Panc1 (cell line): Measurements from ENCODE around the gene CLCF1. TPM values are rescaled to one million over a fixed set of nuclear protein-coding genes. Genes with fewer than 3 reads are reported as not detected.

Source experiments
- ATAC-seq: fragments of 200-7000 bp; cut with Tn5 transposase; 2 replicates; pipeline ENCODE4 v1.9.1; 2020; ENCODE audit warnings: mild to moderate bottlenecking, moderate library complexity
- BruUV-seq: library from RNA; stranded (reverse); fragments of 400-500 nt; replicated peaks from 2 replicates; lab custom pipeline; 2021; lab: Mats Ljungman, UMichigan
- CTCF ChIA-PET: fragments of 300-600 bp; sonication (Branson Sonifier 250); formaldehyde crosslinking; loops from one replicate; lab custom pipeline; 2022; ENCODE audit warnings: antibody characterized with exemption; lab: Charles Lee
- POLR2A ChIA-PET: fragments of 300-600 bp; sonication (Branson Sonifier 250); formaldehyde crosslinking; loops from one replicate; lab custom pipeline; 2022; ENCODE audit warnings: antibody characterized with exemption; lab: Charles Lee
- DNase-seq: peaks from one replicate; pipeline ENCODE4 v3.0.0-alpha.2; 2010; ENCODE audit warnings: low read depth, low spot score
- H3K27ac ChIP-seq: 2 replicates; pipeline ENCODE4 v1.5.1; 2011; ENCODE audit warnings: mild to moderate bottlenecking, low read length, inconsistent platforms
- H3K27me3 ChIP-seq: fragments of 200-500 bp; sonication (Bioruptor generic); 2 replicates; pipeline ENCODE4 v1.6.0; 2014; ENCODE audit warnings: low read length, inconsistent platforms; ENCODE audit not compliant: control insufficient read depth, insufficient read depth
- H3K36me3 ChIP-seq: fragments of 200-500 bp; sonication (Bioruptor generic); 2 replicates; pipeline ENCODE4 v1.5.1; 2014; ENCODE audit warnings: inconsistent platforms, mild to moderate bottlenecking, low read length, moderate library complexity; ENCODE audit not compliant: control insufficient read depth, insufficient read depth
- H3K4me1 ChIP-seq: 2 replicates; pipeline ENCODE4 v1.5.1; 2011; ENCODE audit warnings: inconsistent platforms, mild to moderate bottlenecking, low read length, moderate library complexity; ENCODE audit not compliant: control insufficient read depth, insufficient read depth
- H3K4me3 ChIP-seq, 2 experiments: 2 replicates each; pipeline ENCODE4 v1.5.1; 2011 to 2012; ENCODE audit warnings: low read depth in 2 of 2, low read length in 2 of 2, mild to moderate bottlenecking in 2 of 2, inconsistent platforms in 1 of 2, moderate library complexity in 1 of 2
- H3K9me3 ChIP-seq: fragments of 200-500 bp; sonication (Bioruptor generic); 2 replicates; pipeline ENCODE4 v1.5.1; 2014; ENCODE audit warnings: low read depth, mild to moderate bottlenecking, inconsistent platforms, low read length, moderate library complexity; ENCODE audit not compliant: control insufficient read depth, insufficient read depth
- POLR2AphosphoS5 ChIP-seq: IDR thresholded peaks from 2 replicates; pipeline ENCODE4 v1.6.1; 2012; ENCODE audit warnings: mild to moderate bottlenecking, low read depth, low read length, moderate library complexity
- REST ChIP-seq, 2 experiments: IDR thresholded peaks; 2 replicates each; pipeline ENCODE4 v1.6.1; 2011 to 2012; ENCODE audit warnings: low read depth in 2 of 2, control low read depth in 1 of 2, low read length in 1 of 2, mild to moderate bottlenecking in 1 of 2, moderate library complexity in 1 of 2; ENCODE audit not compliant: insufficient read depth in 1 of 2
- SIN3A ChIP-seq: IDR thresholded peaks from 2 replicates; pipeline ENCODE4 v1.6.1; 2012; ENCODE audit warnings: low read depth, mild to moderate bottlenecking, low read length, moderate library complexity, borderline replicate concordance; ENCODE audit not compliant: insufficient read depth
- TCF7L2 ChIP-seq: IDR thresholded peaks from 2 replicates; pipeline ENCODE4 v1.6.1; 2011; ENCODE audit warnings: mild to moderate bottlenecking, low read depth, low read length, inconsistent platforms
- in situ Hi-C: cut with HindIII; loops from 2 replicates; pipeline ENCODE4 v1.10.0; 2016; ENCODE audit warnings: low sequenced_read_pairs, low pct_unique_long_range_greater_than_20kb
- intact Hi-C: fragments of 100-400 bp; cut with micrococcal nuclease; formaldehyde crosslinking; loops from one replicate; pipeline ENCODE4 v1.10.0; 2022; ENCODE audit not compliant: unreplicated experiment
- total RNA-seq: library from RNA; stranded (reverse); gene quantifications from one replicate; pipeline ENCODE4 v1.2.1, GENCODE V29; 2021; ENCODE audit not compliant: unreplicated experiment
- TF ChIP-seq, protein P1 (sequence below): fragments of 450-650 bp; IDR thresholded peaks from 2 replicates; pipeline ENCODE4 v1.5.1; 2017; ENCODE audit warnings: mild to moderate bottlenecking

Gene CLCF1
- total RNA-seq, 1 experiment from 2014 or later: 9.3 TPM

GRCh38 chr11:67355023-67355793, 18.2 kb downstream of the CLCF1 start:
- Histone ChIP-seq H3K4me3 (no peak overlapping the region), H3K4me1 (peaks cover 63% of the 10 kb centered on the region)
- POLR2A ChIA-PET: interaction anchor here (0.6 to 2.3 kb wide), 5 partner anchors 13 to 102 kb away, joined by 3 to 32 read pairs (median 9); no protein-coding TSS in a partner anchor

More at GRCh38 chr11:67355023-67355793, 18.2 kb downstream of the CLCF1 start:
- CTCF ChIA-PET: interaction anchor here (0.7 to 7.9 kb wide), 6 partner anchors 9 to 275 kb away, joined by 3 to 207 read pairs (median 6); no protein-coding TSS in a partner anchor
- in situ Hi-C loops (no loop called here), intact Hi-C loops (no loop called here)
- DNase-seq (no peak), ATAC-seq (no peak)
- TF ChIP-seq, protein P1, sequence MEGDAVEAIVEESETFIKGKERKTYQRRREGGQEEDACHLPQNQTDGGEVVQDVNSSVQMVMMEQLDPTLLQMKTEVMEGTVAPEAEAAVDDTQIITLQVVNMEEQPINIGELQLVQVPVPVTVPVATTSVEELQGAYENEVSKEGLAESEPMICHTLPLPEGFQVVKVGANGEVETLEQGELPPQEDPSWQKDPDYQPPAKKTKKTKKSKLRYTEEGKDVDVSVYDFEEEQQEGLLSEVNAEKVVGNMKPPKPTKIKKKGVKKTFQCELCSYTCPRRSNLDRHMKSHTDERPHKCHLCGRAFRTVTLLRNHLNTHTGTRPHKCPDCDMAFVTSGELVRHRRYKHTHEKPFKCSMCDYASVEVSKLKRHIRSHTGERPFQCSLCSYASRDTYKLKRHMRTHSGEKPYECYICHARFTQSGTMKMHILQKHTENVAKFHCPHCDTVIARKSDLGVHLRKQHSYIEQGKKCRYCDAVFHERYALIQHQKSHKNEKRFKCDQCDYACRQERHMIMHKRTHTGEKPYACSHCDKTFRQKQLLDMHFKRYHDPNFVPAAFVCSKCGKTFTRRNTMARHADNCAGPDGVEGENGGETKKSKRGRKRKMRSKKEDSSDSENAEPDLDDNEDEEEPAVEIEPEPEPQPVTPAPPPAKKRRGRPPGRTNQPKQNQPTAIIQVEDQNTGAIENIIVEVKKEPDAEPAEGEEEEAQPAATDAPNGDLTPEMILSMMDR: no peak
- no peak for TF ChIP-seq SIN3A
- TF ChIP-seq TCF7L2: no peak
- no peak for TF ChIP-seq POLR2AphosphoS5
- no peak for TF ChIP-seq REST (IDR thresholded peaks at IDR 0.05; ENCODE audit: insufficient read depth in 1 of 2, low read depth in 2 of 2, low read length in 1 of 2)
- Histone ChIP-seq H3K36me3 (no peaks in the 10 kb centered on the region), H3K27ac (peak overlapping the region; percentile 94), H3K27me3 (no peaks in the 10 kb centered on the region), H3K9me3 (no peaks in the 10 kb centered on the region)
- no TSS peak for BruUV-seq
